ENCODE data around the gene CDK18.
A peak's percentile ranks its signal among the peaks of the same experiment; 100 is the strongest.
"Not testable (repeated sequence)": the region's sequence is repeated elsewhere in the genome, so short reads cannot be mapped to it uniquely, and the experiment has no call there.

The CDK18 gene

GRCh38 chr1:205481629-205482151 is 22.8 kb upstream of the CDK18 start:
- DNase-seq: no peak

- DNase-seq: not testable (repeated sequence)
Observed at GRCh38 chr1:205482587-205482986, 21.9 kb upstream of the CDK18 start.

GRCh38 chr1:205483372-205483771 is 21.1 kb upstream of the CDK18 start:
- DNase-seq: no peak

GRCh38 chr1:205484985-205485967 is 19.2 kb upstream of the CDK18 start:
- DNase-seq: peak; percentile 93

- no peak for DNase-seq
Observed at GRCh38 chr1:205486258-205486657, 18.2 kb upstream of the CDK18 start.

- peak; percentile 79 for DNase-seq
Observed at GRCh38 chr1:205488074-205488723, 16.3 kb upstream of the CDK18 start.

- no peak for DNase-seq
Observed at GRCh38 chr1:205491794-205492193, 12.7 kb upstream of the CDK18 start.

GRCh38 chr1:205492201-205492667 is 12.2 kb upstream of the CDK18 start:
- no peak for DNase-seq

GRCh38 chr1:205492774-205493173 is 11.7 kb upstream of the CDK18 start:
- DNase-seq: no peak

GRCh38 chr1:205493241-205494085 is 11.0 kb upstream of the CDK18 start:
- DNase-seq: no peak

GRCh38 chr1:205494115-205494514 is 10.4 kb upstream of the CDK18 start:
- no peak for DNase-seq

- no peak for DNase-seq
Observed at GRCh38 chr1:205495237-205495823, 9.1 kb upstream of the CDK18 start.

- no peak for DNase-seq
Observed at GRCh38 chr1:205496661-205497060, 7.8 kb upstream of the CDK18 start.

- no peak for DNase-seq
Observed at GRCh38 chr1:205497351-205497750, 7.1 kb upstream of the CDK18 start.

- no peak for DNase-seq
Observed at GRCh38 chr1:205499789-205500188, 4.7 kb upstream of the CDK18 start.

- DNase-seq: no peak
Observed at GRCh38 chr1:205500240-205501233, 3.9 kb upstream of the CDK18 start.

- no peak for DNase-seq
Observed at GRCh38 chr1:205502111-205502810, 2.2 kb upstream of the CDK18 start.

- DNase-seq: no peak
Observed at GRCh38 chr1:205502992-205503391, 1.5 kb upstream of the CDK18 start.

- no peak for DNase-seq
Observed at GRCh38 chr1:205505076-205505729, 734 bp downstream of the CDK18 start.

- no peak for DNase-seq
Observed at GRCh38 chr1:205505791-205506190, 1.3 kb downstream of the CDK18 start.
